ENCODE data around the gene PLXDC1. TPM values are rescaled to one million over a fixed set of nuclear protein-coding genes. Genes with fewer than 3 reads are reported as not detected.

The PLXDC1 gene
- total RNA-seq, 2 donors from 2014 or later: 6.5 TPM; not detected in 1

DNA sequence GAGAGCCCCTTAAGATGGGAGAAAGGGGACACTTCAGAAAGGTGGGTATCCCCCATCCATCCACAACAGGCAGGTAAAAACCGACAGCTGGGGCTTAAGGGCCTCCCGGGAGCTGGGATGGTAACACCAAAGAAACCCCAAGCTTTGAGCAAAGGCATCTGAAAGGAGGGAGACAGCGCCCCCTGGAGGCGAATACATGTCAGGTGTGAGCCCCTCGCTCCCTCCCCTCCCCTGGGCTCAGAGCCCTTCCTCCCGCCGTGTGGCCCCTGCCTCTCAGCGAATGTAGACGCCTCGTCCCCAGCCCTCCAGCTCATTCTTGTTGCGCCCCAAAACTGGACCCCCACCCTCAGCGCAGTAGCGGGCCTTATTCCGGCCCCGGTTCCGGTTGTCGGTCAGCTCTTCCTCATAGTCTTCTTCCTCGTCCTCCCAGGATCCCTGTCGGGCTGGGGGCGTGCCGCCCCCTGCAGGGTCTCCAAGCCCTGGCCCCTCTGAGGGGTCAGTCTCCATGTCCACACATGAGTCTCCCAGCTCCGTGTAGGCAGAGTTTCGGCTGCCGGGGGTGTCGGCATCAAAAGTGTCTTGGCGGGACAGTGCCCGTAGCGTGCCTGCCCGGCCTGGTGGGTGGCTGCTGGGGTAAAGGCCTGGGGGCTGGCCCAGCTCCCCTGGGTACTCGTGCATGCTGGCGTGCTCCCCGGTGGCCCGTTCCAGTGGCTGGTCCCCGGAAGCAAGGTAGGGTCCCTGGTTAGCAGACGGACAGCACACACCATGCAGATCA is 23.7 kb upstream of the PLXDC1 start:
- no peak overlapping the region for H3K4me3 ChIP-seq
- H3K4me1 ChIP-seq: peaks cover 24% of the 10 kb centered on the region
- H3K36me3 ChIP-seq (replicated peaks in 1 of 2; ENCODE audit: insufficient read depth in 1 of 2, low read depth in 2 of 2): no peaks in the 10 kb centered on the region
- intact Hi-C loops (cut with DNase I): no loop called here
- no peak overlapping the region for H3K27ac ChIP-seq
- TF ChIP-seq, protein P1, sequence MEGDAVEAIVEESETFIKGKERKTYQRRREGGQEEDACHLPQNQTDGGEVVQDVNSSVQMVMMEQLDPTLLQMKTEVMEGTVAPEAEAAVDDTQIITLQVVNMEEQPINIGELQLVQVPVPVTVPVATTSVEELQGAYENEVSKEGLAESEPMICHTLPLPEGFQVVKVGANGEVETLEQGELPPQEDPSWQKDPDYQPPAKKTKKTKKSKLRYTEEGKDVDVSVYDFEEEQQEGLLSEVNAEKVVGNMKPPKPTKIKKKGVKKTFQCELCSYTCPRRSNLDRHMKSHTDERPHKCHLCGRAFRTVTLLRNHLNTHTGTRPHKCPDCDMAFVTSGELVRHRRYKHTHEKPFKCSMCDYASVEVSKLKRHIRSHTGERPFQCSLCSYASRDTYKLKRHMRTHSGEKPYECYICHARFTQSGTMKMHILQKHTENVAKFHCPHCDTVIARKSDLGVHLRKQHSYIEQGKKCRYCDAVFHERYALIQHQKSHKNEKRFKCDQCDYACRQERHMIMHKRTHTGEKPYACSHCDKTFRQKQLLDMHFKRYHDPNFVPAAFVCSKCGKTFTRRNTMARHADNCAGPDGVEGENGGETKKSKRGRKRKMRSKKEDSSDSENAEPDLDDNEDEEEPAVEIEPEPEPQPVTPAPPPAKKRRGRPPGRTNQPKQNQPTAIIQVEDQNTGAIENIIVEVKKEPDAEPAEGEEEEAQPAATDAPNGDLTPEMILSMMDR (IDR thresholded peaks at IDR 0.05): peak; percentile 65 to 81 (median 75)
- no peak for TF ChIP-seq POLR2A (IDR thresholded peaks at IDR 0.05)
- H3K9me3 ChIP-seq: no peaks in the 10 kb centered on the region
- DNase-seq (peak; percentile 76 to 89 (median 82)), ATAC-seq (peak; percentile 58)
- no peaks in the 10 kb centered on the region for H3K27me3 ChIP-seq
- 42 to 58% methylated on average over 14 to 29 of the region's 35 CpGs for WGBS, 2 donors

DNA sequence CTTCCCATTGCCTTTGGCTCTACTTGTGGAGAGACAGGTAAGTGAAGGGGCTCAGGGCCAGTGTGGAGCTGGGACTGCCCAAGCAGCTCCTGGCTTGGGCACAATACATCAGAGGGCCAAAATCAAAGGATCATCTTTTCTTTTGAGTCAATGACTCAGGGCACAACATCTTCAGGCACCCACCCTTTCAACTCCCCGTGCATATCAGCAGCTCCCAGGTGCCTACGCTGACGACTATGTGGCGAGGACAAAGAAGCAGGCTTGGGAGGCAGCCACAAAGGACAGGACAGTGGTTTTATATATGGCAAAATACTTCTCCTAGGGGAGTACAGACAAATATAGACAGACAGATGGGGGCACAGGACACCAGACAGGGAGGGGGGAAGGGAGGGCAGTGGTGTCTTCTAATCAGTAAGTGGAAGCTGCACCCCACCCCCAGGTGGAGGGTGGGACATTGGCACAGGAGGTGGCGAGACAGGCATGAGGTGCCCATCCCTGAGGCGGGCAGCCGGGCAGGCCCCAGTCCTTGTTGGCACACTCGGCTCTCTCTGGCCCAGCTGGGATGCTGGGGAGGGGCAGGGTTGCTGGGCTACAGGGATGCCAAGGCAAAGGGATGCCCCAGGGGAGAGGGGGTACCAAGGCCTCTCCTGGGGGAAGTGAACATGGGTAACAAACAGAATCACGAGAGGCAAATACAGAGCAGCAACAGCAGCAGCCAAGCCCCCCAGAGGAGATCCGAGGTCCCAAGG is 22.3 kb upstream of the PLXDC1 start:
- no peaks in the 10 kb centered on the region for H3K9me3 ChIP-seq
- TF ChIP-seq POLR2A (IDR thresholded peaks at IDR 0.05): no peak
- TF ChIP-seq, protein P1 (IDR thresholded peaks at IDR 0.05): no peak
- DNase-seq (no peak), ATAC-seq (no peak)
- H3K36me3 ChIP-seq (replicated peaks in 1 of 2; ENCODE audit: insufficient read depth in 1 of 2, low read depth in 2 of 2): no peaks in the 10 kb centered on the region
- WGBS, 2 donors: 63 to 65% methylated on average over 8 to 10 of the region's 10 CpGs
- intact Hi-C loops (cut with DNase I): no loop called here
- no peak overlapping the region for H3K27ac ChIP-seq
- H3K27me3 ChIP-seq: no peaks in the 10 kb centered on the region
- H3K4me3 ChIP-seq: no peak overlapping the region
- peaks cover 24% of the 10 kb centered on the region for H3K4me1 ChIP-seq

DNA sequence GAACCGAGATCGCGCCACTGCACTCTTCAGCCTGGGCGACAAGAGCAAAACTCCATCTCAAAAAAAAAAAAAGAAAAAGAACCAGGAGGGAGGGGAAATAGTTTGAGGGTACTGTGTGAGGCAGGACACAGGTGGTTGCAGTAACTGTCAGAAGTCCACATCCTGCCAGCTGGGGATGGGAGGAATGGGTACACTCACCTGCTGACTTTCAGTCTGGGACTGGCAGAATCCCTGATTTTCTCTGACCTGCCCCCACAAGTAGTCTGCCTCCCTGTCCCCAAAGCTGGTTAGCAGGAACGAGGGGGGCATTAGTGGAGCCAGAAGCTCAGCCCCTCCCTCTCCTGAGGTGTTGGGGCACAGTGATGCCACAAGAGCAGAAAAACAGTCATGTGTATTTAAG is 21.6 kb upstream of the PLXDC1 start:
- no peak for TF ChIP-seq POLR2A (IDR thresholded peaks at IDR 0.05)
- TF ChIP-seq, protein P1 (IDR thresholded peaks at IDR 0.05): no peak
- DNase-seq: no peak

DNA sequence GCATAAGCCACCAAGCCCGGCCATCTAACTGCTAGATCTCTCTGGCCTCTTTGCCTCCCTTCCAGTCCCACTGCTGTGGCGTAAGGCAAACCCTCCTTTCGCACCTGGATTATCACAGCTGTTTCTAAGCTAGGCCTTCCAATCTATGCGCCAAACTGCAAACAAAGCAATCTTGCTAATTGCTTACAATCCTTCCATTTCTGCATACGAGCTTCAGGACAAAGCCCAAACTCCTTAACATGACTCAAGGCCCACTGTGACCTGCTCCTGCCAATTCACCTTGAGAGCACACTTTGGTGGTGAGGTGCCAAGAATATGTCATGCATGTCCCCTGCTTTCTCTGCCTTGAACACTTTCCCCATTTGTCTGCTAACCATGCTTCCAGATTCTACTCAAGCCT is 20.5 kb upstream of the PLXDC1 start:
- peaks cover 31% of the 10 kb centered on the region for H3K4me1 ChIP-seq
- ATAC-seq (peak; percentile 74), DNase-seq (peak; percentile 48 to 80 (median 71))
- H3K27me3 ChIP-seq: no peaks in the 10 kb centered on the region
- TF ChIP-seq, protein P1 (IDR thresholded peaks at IDR 0.05): no peak
- TF ChIP-seq POLR2A (IDR thresholded peaks at IDR 0.05): no peak
- 38 to 45% methylated on average over 5 of the region's 5 CpGs for WGBS, 2 donors
- intact Hi-C loops (cut with DNase I): no loop called here
- H3K9me3 ChIP-seq: no peaks in the 10 kb centered on the region
- no peaks in the 10 kb centered on the region for H3K36me3 ChIP-seq (replicated peaks in 1 of 2; ENCODE audit: insufficient read depth in 1 of 2, low read depth in 2 of 2)
- peak overlapping the region; percentile 9 to 63 (median 41) for H3K27ac ChIP-seq
- no peak overlapping the region for H3K4me3 ChIP-seq

More for the DNA sequence above, 21.6 kb upstream of the PLXDC1 start:
- Histone ChIP-seq H3K4me3 (no peak overlapping the region), H3K4me1 (peaks cover 24% of the 10 kb centered on the region), H3K27me3 (no peaks in the 10 kb centered on the region), H3K36me3 (replicated peaks in 1 of 2; ENCODE audit: insufficient read depth in 1 of 2, low read depth in 2 of 2) (no peaks in the 10 kb centered on the region), H3K9me3 (no peaks in the 10 kb centered on the region), H3K27ac (no peak overlapping the region)
- 73 to 84% methylated on average over 5 of the region's 5 CpGs for WGBS, 2 donors
- intact Hi-C loops (cut with DNase I): no loop called here
- no peak for ATAC-seq

Measured in body of pancreas (tissue), 4 donors.